Cerebellar cortex (tissue), 1 donor: ENCODE measurements around the gene CIPC.

Experiments
- DNase-seq: peaks from one replicate; pipeline ENCODE4 v3.0.0-alpha.2; 2015; ENCODE audit warnings: low spot score

CIPC gene

DNA sequence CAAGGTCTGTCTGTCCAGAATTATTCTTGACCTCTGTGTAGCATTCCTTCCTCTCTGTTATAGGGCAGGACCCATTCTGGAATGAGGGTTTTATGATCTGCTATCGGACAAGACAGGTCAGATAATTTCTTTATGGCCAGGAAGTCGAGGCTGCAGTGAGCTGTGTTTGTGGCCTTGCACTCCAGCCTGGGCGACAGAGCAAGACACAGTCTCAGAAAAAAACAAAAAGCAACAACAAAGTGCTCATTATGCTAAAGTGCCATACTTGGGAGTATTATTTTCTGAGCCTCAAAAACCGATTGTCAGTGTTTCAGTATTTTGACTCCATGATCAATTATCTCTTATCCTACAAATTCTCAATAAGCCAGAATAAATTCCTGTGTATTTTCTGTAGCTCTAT lies 4.1 kb downstream of the CIPC start:
- DNase-seq, result no peak

DNA sequence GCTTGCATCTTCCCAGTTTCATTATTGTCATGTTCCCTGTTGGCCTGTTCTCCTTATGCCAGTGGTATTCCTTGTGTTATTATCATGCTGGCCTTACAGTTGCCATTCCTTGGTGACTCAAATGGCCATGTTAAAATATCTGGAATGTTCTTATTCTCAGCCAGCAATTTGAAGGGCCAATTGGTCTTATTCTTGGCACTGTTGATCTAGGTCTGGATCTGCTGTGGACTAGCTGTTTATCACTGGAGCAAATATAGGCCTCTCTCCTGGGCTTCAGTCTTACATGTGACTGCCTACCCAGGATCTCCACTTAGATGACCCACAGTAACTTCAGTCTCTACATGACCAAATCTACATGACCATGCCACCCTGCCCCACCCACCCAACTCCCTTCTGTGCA lies 5.4 kb downstream of the CIPC start:
- no peak for DNase-seq

DNA sequence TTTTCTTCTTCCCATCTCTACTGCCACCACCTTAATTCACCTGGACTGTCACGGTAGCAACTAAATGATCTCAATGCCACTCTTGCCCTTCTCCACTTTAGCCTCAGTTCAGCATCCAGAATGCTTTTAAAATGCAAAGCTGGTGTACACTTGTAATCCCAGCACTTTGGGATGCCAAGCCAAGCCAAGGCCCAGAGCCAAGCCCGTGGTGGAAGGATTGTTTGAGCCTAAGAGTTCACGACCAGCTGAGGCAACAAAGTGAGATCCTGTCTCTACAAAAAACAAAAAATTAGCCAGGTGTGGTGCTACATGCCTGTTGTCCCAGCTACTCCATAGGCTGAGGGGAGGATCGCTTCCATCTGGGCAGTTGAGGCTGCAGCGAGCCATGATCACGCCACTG lies 5.9 kb downstream of the CIPC start:
- no peak for DNase-seq

DNA sequence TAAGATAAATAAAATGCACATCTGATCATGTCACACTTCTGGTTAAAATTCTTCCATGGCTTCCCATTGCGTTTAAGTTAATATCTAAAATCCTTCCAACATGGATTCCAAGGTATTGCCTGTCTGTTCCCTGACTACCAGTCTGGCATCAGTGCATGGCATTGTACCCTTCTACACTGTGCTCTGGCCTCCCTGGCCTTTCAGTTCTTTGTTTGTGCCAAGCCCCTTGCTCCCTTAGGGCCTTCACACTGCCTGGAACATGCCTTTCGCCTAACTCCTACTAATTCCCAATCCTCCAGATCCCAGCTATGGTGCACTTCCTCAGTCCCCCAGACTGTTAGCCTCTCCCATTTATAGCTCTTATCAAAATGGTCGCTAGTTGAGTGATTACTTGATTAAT lies 6.3 kb downstream of the CIPC start:
- DNase-seq, result no peak

DNA sequence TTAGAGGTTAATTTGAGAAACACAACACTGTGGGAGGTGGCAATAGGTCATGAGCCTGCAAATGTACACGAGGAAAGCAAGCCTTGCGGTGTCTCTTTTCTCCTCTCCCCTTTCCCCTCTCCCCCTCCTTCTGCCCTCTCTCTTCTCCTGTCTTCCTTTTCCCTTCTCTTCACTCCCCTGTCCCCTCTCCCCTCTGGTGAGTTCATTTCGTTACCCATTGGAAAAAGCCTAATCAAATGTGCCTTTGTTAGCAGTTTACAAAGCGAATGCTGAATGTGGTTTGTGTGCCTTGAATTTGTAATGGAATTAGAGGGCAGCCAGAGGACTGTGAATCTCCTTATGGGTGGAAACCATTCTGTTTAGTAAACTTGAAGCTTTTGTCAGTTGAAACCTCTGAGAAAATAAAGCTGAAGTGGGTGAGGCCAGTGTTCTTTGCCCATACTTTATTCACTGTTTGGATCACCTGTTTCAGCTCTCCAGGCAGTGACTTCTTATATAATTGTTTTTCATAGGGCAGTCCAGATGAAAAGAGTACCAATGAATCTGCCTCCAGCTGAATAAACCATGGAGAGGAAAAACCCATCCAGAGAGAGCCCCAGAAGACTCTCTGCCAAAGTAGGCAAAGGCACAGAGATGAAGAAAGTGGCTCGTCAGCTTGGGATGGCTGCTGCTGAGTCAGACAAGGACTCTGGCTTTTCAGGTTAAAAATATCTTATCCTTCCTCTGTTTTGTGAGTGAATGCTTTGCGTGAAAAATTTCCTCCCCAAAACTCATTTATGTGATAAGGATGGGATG lies 7.3 kb downstream of the CIPC start:
- DNase-seq, result no peak

DNA sequence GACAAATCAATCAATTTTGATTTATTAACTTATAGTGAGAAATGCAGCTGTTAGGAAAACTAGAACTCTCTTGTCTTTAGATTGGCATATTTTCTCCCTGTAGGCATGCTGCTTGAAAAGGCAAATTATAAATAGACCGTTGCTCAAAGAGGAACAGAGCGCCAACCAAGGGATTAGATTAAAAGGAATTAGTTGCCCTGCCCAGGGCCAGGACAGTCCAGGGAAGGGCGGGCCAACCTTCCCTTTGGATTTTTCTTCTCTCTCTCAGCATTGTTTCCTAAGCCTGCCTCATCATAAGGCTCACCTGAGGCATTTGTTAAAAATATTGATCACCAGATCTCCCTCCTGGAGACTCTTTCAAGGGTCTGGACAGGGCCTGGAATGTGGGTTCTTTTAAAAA lies 8.6 kb downstream of the CIPC start:
- peak; percentile 79 for DNase-seq

DNA sequence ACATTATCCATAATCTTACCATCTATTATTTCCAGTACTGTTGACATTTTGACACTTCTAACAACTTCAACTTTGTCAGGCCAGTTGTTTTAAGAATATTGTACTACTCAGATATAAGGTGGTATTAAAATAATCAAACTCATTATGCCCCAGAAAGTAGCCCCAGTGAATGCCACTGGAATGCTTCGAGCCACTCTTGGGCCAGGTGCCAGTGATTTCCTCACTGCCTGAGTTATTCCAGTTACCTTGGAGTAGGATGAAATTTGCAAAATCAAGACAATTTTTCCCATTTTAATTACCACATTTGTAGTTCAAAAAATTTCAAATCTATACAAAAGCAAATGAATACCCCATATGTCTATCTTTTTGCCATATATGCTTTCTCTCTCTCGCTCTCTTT lies 9.2 kb downstream of the CIPC start:
- DNase-seq, result no peak

DNA sequence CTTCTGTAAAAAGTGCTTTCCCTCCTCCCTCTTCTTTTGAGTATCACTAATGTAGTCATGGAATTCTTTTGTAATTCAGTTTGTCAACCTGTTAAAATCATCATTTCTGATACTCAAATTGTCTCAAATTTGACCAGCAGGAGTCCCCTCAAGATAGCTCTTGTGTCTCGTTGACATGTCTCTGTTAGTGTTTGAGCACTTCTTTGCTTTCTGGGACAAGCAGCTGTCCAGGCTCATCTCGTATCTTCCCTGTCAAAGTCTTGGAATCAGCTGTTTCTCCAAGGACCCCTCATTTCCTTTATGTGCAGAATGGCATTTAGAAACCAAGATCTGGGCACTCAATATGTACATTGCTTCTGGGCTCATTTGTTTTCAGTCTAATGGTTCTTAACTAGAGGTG lies 10.7 kb downstream of the CIPC start:
- no peak for DNase-seq

DNA sequence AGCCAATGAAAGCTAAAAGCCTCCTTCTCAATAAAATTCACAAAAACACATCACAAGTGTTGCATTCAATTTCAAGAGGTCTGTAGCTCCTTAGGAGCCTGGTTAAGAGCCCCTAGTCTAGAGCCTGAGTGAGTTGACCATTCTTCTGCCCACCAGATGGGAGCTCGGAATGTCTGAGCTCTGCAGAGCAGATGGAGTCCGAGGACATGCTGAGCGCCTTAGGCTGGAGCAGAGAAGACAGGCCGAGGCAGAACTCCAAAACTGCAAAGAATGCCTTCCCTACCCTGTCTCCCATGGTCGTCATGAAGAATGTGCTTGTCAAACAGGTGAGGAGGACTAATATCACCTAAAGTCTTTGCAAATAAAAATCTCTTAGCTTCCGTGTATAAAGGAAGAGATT lies 11.6 kb downstream of the CIPC start:
- DNase-seq, result peak; percentile 96

DNA sequence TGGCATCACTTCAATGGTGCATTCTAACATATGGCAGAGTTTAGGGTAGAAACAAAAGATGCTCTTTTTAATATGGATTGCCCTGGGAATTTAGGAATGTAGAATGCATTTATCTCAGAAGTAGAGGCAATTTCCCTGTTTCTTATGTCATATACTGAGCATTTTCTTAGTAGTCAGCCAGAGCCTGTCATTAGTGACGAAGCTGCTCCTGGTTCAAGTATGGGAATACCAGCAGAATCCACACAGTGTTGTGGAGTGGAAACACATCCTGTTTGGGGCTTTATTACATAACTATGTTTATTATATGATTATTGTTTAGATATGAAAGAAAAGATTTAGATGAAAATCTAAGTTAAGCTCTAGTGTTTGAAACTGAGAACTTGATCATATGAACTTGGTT lies 12.2 kb downstream of the CIPC start:
- no peak for DNase-seq

DNA sequence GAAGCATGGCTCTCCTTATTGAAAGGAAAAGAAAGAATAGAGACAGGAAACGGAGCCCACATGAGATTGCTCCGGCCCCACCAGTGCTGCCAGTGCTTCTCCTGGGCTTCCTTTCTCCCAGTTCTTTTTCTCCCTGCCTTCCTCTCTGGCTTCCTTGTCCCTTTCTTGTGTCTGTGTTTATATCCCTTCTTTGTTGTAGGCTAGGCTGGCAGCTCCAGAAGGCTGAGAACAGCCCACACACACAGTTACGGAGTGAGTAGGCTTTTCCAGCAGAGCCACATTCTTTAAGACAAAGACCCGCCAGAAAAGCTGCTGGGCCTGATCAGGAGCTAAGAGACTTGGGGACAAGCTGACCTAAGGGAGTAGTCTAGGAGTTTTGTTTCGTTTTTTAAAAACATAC lies 13.0 kb downstream of the CIPC start:
- no peak for DNase-seq

DNA sequence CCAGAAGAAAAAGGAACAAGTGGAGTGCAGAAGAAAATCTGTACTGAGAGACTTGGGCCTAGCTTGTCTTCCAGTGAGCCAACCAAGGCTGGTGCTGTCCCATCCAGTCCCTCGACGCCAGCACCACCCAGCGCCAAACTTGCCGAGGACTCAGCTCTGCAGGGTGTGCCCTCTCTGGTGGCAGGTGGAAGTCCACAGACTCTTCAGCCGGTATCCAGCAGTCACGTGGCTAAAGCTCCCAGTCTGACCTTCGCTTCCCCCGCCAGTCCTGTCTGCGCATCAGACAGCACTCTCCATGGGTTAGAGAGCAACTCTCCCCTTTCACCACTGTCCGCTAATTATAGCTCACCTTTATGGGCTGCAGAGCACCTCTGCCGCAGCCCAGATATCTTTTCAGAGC lies 15.6 kb downstream of the CIPC start:
- peak; percentile 1 for DNase-seq

DNA sequence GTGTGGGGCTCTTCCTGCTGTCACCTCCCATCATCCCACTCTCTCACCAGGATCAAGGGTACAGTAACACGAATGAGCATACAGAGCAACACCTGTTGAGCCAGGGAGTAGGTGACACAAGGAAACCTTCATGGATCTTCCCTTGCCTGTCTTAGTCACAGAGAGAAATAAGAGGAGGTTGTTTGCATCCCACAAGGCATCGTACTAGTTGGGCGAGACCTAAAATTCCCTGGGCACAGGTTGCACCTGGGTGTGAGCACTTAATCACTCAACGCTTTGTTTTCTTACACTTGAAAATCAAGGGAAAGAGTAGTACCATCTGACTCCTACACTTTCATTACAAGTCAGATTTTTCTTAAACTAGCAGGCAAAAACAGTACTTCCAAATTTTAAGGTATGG lies 16.6 kb downstream of the CIPC start:
- no peak for DNase-seq

DNA sequence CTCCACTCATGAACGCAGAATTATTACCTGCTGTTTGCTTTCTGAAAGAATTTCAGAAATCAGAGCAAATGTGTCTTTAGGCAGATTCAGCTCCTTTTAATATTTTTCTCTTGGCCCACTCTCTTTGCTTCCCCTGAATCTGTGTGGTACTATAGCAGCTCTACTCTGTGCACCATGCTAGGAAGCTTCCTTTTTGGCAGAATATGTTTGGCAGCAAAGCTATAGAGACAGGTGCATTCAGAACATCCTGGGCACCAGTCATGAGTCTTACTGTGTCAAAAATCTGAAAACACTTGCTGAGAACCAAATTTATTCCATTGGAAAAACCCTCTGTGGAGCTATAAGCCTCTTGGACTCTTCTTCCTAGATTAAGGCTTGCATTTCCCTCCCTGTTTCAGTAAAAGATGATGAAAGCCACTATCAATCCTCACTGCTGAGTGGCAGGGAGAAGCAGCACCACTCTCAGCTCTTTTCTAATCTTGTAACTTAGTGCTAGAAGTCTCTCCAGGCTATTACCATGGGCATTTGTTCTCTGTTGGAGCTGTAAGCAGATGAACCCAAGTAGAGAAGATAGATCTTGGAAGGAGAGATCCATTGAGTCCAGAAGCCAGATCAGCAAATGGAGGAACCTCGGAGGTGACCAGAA lies 18.2 kb downstream of the CIPC start:
- peak; percentile 98 for DNase-seq

DNA sequence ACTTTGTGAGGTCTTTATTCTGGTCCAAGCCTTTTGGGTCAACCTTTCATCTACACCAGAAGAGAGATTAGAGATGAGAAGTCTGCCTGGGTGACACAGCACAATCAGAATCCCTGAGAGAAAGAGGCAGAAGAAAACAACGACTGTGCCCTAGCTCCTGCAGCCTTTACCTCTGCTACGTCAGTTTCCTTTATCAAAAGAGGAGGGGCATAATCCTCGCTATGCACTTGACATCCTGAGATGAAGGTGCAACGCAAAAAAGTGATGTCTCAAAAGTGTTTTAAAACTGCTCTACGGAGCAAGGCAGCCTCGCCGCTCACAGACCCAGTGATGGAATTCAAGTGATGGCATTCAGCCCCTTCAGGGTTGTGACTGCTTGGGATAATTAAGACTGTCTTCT lies 21.8 kb downstream of the CIPC start:
- DNase-seq, result peak; percentile 41

DNA sequence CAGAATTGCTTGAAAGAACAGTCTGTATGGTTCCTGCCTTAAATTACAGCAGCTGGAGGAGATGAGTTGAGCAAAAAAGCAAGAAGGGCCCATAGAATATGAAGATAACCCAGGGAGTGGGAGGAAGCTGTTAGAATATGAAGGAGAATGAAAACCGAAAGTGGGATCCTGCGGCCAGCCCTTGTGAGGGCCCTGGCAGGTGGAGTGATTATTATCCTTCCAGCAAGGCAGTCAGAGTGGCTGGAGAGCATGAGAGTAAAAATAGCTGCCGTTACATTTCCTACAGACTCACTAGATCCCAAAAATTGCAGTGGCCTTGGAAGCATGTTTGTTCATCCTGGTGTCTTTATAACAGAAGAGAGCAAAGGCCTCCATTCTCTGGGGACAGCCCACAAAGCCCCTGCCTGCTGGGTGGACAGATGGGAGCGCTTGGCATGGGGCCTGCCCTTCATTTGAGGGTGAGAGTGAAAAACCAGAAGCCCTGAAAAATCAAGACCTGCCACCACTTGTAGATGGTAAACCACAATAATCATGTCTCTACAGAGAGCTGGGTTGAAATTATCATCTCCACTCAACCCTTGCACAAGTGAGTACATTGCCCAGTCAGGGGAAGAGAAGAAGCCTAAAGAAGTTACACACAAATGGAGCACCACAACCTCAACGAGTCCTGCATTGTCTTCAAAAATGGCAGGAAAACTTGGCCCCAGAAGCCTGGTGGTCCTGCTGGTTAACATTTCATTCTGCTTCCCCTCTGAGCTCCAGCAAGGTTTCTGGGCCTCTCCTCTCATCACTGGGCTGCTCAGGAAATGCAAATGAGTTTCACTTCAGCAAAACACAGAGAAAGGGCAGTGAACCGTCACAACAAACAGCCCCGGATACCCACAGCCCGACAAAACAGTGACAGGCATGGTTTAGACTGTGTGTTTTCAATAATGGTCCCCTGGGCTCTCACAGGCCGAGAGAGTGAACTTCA lies 23.0 kb downstream of the CIPC start:
- peak; percentile 85 for DNase-seq

DNA sequence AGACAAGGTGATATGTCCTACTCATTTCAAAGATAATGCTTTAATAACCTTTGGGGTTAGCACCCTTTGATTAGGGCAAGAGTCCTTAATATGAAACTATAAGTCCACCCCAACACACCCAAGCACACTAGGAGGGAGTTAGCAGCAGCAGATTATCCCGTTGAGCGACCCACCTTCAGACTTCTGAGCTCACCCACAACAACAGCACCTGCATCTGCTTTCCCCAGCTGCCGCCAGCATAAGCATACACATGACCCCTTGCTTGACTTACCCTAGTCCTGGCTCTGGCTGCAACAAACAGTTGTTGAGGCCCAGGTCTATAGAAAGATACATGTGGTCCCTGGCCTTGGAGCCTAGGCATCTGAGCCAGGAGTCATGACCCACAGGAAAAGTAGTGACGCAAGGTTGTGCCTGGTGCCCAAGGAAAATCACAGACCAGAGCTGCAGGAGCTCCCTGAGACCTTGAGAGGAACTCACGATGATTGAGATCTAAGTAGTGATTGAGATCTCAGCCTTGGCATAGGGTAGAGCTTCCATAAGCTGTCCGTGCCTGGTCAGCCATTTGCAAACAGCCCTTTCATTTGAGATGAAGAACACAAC lies 24.6 kb downstream of the CIPC start:
- peak; percentile 29 for DNase-seq

DNA sequence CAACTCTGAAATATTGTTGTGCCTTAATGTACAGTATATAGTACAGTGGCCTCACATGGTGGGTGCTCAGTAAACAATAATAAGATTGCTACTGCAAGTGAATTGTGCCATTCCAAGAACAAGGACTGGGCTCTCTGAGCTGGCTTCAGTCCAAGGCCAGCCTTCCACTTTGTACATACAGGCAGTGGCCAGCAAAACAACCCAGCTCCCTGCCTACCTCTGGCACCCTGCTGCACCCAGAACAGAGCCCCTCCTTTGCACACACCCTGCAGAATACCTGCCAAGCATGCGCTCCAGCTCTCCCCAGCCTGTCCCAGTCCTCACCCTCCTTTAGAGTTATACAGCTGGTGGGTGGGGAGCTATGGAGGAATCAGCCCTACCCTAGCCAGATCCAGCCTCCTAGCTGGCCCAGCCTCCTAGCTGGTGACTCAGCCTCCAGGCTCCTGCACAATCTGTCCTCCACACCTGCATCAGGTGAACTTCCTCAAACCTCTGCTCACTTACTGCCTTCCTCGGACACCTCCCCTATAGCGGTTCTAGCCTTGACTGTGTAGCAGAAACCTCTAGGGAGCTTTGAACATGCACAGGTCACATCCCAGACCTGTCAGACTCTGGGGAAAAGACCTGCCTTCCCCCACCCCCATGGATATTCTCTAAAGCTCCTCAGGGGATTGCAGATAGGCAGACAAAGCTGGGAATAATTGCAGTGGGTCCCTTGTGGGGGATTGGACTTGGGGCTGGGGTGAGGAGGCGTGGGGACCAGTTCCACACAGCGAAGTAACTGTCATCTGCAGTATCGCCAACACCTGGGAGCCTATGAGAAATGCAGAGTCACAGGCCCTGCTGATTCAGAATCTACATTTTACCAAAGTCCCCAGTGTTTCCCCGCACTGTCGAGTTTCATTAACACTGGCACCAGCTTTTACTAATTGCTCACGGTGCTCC lies 25.6 kb downstream of the CIPC start:
- peak; percentile 78 for DNase-seq

DNA sequence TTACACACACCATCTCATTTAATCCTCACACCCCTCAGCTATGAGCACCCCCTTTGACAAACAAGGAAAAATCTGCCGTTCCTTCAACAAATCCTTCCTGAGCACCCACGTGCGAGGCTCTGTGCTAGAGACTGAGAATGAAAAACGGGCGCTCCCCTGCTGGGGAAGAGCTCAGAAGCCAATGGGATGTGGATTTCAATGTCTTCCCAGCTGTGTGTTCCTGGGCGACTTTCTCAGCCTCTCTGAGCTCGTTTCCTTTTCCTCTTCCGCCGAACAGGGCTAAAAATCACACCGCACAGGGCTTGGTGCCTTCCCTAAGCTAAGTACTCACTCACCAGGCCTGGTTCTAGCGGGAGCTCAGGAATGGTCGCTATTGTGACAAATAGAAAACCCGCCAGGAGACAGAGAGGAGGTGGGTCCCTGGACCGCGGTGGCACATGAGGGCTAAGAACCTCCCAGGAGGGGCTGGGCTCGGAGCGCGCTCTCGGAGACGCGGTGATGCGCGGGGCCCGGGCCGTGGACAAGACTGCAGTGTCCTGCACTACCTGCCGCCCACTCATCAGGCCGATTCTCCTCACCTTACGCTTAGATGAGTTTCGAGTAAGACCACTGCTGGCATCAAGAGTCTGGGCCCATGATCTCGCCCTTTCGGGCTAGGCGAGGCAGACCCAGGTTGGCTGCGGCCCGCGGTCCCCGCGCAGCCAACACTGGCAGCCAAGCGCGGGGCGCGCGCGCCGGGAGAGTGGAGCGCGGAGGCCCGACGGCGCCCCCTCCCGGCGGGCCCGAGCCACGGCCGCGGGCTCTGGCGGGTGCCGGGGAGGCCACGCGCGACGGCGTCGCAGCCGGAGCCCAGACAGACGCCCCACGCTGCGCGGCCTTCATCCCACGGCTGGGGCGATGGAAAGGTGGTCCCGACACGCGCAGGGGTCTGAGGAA lies 26.6 kb downstream of the CIPC start:
- peak; percentile 42 for DNase-seq

DNA sequence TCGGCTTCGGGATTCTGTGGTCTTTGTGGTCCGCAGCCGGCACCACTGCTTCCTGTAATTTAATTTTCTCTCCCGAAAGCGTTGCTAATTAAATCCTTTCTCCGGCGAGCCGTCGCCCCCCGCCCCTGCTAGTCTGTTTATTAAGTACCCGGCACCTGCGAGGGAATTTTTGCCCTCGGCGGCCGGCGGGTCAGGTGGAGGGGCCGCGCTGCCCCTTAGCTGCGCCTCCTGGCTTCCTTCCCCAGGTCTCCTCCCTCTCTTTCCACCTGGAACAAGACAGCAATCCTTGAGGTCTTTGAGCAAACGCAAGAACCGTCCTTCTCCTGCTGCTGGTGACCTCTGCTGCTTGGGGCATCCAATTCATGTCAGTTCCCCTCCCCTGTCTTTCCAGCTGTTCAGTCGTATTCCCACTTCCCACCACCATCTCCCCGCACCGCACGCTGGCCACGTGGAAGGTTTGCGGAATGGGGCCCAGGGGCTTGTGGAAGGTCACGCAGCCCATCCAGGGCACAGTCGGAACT lies 27.3 kb downstream of the CIPC start:
- no peak for DNase-seq
